ENCODE measurements around the gene NLRC5.

- no peak for TF ChIP-seq TAF1 (IDR thresholded peaks at IDR 0.05; ENCODE audit: borderline replicate concordance, insufficient read depth, low read length)
- no peak for TF ChIP-seq POLR2AphosphoS5 (IDR thresholded peaks at IDR 0.05; ENCODE audit: low read depth, low read length)
- no peak for TF ChIP-seq FOXP2 (optimal IDR thresholded peaks at IDR 0.05; ENCODE audit: borderline replicate concordance, extremely low read depth, extremely low read length, insufficient read depth)
- no peak for TF ChIP-seq REST (IDR thresholded peaks at IDR 0.05; ENCODE audit: insufficient read depth in 1 of 2, low read depth in 2 of 2, low read length in 2 of 2)
Observed at GRCh38 chr16:56977216-56977615, 12.1 kb upstream of the NLRC5 start.
